ENCODE results near the gene GNLY. TPM values are rescaled to one million over a fixed set of nuclear protein-coding genes. Genes with fewer than 3 reads are reported as not detected.

GNLY gene
- total and polyA plus RNA-seq, 2 of the 4 experiments (the other 2 are of a cell fraction): not detected

DNA sequence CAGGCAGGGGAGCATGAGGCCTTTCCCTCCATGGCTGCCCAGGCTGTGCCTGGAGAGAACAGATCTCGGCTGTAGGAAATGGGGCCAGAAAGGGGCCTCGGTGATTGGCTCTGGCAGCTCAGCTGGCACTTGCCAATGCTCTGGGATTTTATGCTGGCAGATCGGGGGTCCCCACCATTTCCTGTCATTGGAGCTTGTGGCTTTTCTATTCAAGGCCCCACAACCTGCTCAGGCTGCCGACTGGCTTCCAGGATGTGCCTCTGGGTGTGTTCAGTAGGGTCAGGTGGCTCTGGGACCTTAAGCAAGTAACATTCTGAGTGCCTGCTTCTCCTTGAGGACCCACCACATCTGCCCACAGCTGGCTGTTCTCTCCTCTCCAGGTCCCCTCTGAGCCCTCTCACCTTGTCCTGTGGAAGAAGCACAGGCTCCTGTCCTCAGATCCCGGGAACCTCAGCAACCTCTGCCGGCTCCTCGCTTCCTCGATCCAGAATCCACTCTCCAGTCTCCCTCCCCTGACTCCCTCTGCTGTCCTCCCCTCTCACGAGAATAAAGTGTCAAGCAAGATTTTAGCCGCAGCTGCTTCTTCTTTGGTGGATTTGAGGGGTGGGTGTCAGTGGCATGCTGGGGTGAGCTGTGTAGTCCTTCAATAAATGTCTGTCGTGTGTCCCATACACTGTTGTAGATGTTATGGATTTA, 4.2 kb downstream of the GNLY start:
- Histone ChIP-seq H3K9ac (ENCODE audit: low read depth, low read length) (no peak overlapping the region), H4K5ac (ENCODE audit: low read depth, low read length) (no peak overlapping the region), H3K9me1 (ENCODE audit: insufficient read depth, low read length) (no peaks in the 10 kb centered on the region), H3K18ac (ENCODE audit: low read depth, low read length) (no peak overlapping the region), H3K4ac (ENCODE audit: low read depth, low read length) (peak overlapping the region; percentile 15), H2AK5ac (ENCODE audit: low read depth, low read length) (peak overlapping the region; percentile 53), H3K4me2 (ENCODE audit: low read depth, low read length) (no peak overlapping the region), H2BK120ac (ENCODE audit: low read depth, low read length) (peak overlapping the region; percentile 8; the same call in 1 of the 2 replicates), H2BK15ac (ENCODE audit: low read depth, low read length) (0 out of 3 replicates have a peak overlapping the region, but pooled peaks have one; percentile 58), H3K27me3 (ENCODE audit: control insufficient read depth, insufficient read depth, low read length) (peaks cover 6% of the 10 kb centered on the region; the same call in 1 of the 2 replicates), H2AFZ (replicated peaks; ENCODE audit: low read length, poor library complexity) (peak overlapping the region; percentile 55), H2BK5ac (ENCODE audit: low read depth, low read length, poor library complexity, severe bottlenecking) (no peak overlapping the region), H3K79me1 (ENCODE audit: low read depth in 1 of 2, low read length in 2 of 2) (no peaks in the 10 kb centered on the region), H4K8ac (ENCODE audit: low read depth in 2 of 2, low read length in 2 of 2) (no peak overlapping the region), H3K27ac (ENCODE audit: insufficient read depth, low read length) (no peak overlapping the region), H3K14ac (replicated peaks; ENCODE audit: low read depth, low read length) (no peak overlapping the region), H3K23ac (ENCODE audit: low read depth, low read length) (no peak overlapping the region), H2BK20ac (ENCODE audit: low read depth, low read length) (no peak overlapping the region), H4K91ac (ENCODE audit: insufficient read depth, low read depth, low read length) (no peak overlapping the region; the same call in 1 of the 2 replicates), H3K4me3 (ENCODE audit: insufficient read depth, low read depth, low read length) (no peak overlapping the region), H3K56ac (ENCODE audit: extremely low read depth, insufficient read depth, low read length) (no peak overlapping the region), H3K36me3 (ENCODE audit: control insufficient read depth, insufficient read depth, low read length) (no peaks in the 10 kb centered on the region), H4K20me1 (ENCODE audit: insufficient read depth, low read length) (peaks cover 2% of the 10 kb centered on the region; the same call in 1 of the 2 replicates), H3K9me3 (ENCODE audit: control insufficient read depth, insufficient read depth, low read length) (no peaks in the 10 kb centered on the region), H3K4me1 (ENCODE audit: control insufficient read depth, insufficient read depth, low read length) (peaks cover 7% of the 10 kb centered on the region), H2AK9ac (replicated peaks; ENCODE audit: low read depth, low read length, poor library complexity) (no peak overlapping the region)
- CTCF ChIA-PET: no interaction called here
- WGBS, 2 experiments (ENCODE audit: extremely low coverage in 2 of 2, insufficient read length in 1 of 2): 80% methylated on average over 2 of the region's 11 CpGs; no CpG with 5 or more reads in 1 of the 2 experiments
- in situ Hi-C loops (cut with MboI; ENCODE audit: low sequenced_read_pairs): no loop called here
- TF ChIP-seq, protein P1, sequence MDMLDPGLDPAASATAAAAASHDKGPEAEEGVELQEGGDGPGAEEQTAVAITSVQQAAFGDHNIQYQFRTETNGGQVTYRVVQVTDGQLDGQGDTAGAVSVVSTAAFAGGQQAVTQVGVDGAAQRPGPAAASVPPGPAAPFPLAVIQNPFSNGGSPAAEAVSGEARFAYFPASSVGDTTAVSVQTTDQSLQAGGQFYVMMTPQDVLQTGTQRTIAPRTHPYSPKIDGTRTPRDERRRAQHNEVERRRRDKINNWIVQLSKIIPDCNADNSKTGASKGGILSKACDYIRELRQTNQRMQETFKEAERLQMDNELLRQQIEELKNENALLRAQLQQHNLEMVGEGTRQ (IDR thresholded peaks at IDR 0.05; ENCODE audit: low read depth, low read length): no peak
- TF ChIP-seq BHLHE40 (IDR thresholded peaks at IDR 0.05; ENCODE audit: low read depth, low read length) (no peak), MAZ (IDR thresholded peaks at IDR 0.05; ENCODE audit: borderline replicate concordance, low read depth, low read length) (no peak)
- dilution Hi-C loops (cut with HindIII; ENCODE audit: low sequenced_read_pairs, unreplicated experiment): no loop called here
- POLR2A ChIA-PET (ENCODE audit: unreplicated experiment): no interaction called here
- DNase-seq (no peak), ATAC-seq (ENCODE audit: low read depth) (no peak)
- BruUV-seq (replicated peaks): no TSS peak
- intact Hi-C loops (cut with micrococcal nuclease): no loop called here

Data from IMR-90 (cell line).